ENCODE data around the gene GHITM. TPM values are rescaled to one million over a fixed set of nuclear protein-coding genes. Genes with fewer than 3 reads are reported as not detected.

The GHITM gene
- total RNA-seq, 1 experiment from 2014 or later, result 156 TPM

DNA sequence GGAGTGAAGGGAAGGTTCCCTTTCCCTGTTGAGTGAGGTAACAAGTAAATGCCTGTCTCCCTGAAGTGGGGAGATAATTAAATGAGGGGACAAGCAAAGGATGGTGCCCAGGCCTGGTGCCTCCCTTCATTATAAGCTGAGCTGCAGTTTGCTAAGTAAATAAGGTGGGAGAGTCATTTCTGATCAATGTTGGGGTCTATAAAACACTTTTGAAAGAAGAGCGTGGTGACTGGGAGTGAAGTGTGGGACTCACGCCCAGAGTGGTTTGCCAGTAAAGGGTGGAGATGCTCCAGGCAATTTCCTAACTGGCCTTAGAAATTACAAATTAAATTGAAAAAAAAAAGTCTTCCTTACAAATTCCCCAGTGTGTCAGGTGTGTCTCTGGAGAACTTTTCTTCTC is 24.7 kb downstream of the GHITM start:
- CTCF ChIA-PET, result no interaction called here
- TF ChIP-seq, protein P1, sequence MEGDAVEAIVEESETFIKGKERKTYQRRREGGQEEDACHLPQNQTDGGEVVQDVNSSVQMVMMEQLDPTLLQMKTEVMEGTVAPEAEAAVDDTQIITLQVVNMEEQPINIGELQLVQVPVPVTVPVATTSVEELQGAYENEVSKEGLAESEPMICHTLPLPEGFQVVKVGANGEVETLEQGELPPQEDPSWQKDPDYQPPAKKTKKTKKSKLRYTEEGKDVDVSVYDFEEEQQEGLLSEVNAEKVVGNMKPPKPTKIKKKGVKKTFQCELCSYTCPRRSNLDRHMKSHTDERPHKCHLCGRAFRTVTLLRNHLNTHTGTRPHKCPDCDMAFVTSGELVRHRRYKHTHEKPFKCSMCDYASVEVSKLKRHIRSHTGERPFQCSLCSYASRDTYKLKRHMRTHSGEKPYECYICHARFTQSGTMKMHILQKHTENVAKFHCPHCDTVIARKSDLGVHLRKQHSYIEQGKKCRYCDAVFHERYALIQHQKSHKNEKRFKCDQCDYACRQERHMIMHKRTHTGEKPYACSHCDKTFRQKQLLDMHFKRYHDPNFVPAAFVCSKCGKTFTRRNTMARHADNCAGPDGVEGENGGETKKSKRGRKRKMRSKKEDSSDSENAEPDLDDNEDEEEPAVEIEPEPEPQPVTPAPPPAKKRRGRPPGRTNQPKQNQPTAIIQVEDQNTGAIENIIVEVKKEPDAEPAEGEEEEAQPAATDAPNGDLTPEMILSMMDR (IDR thresholded peaks at IDR 0.05 in 2 of 3, conservative IDR thresholded peaks at IDR 0.05 in 1 of 3; ENCODE audit: borderline replicate concordance in 1 of 3, insufficient read depth in 1 of 3, low read depth in 2 of 3, low read length in 2 of 3), result no peak
- no peak for TF ChIP-seq SIN3A (IDR thresholded peaks at IDR 0.05; ENCODE audit: low read depth)
- ATAC-seq (no peak), DNase-seq (ENCODE audit: low read depth, low spot score) (no peak)
- Histone ChIP-seq H3K4me3 (replicated peaks in 1 of 2; ENCODE audit: low read depth in 1 of 2, low read length in 2 of 2) (no peak overlapping the region), H3K9me3 (ENCODE audit: control insufficient read depth in 1 of 2, insufficient read depth in 1 of 2, low read depth in 1 of 2, low read length in 2 of 2) (no peaks in the 10 kb centered on the region; a peak in 1 of 4 replicates), H4K20me1 (ENCODE audit: insufficient read depth) (no peaks in the 10 kb centered on the region), H3K36me3 (ENCODE audit: control insufficient read depth in 1 of 2, insufficient read depth in 2 of 2, low read length in 2 of 2) (no peaks in the 10 kb centered on the region), H3K4me2 (ENCODE audit: low read length) (no peak overlapping the region), H2AFZ (ENCODE audit: low read depth, low read length, poor library complexity, severe bottlenecking) (no peak overlapping the region), H3K9ac (ENCODE audit: low read length) (no peak overlapping the region), H3K27ac (ENCODE audit: low read depth, low read length) (no peak overlapping the region), H3K79me2 (ENCODE audit: insufficient read depth, low read length) (no peaks in the 10 kb centered on the region), H3K27me3 (ENCODE audit: insufficient read depth, low read length) (peaks cover 11% of the 10 kb centered on the region), H3K4me1 (ENCODE audit: control insufficient read depth in 1 of 2, insufficient read depth in 2 of 2, low read length in 2 of 2) (no peaks in the 10 kb centered on the region), H3K9me2 (ENCODE audit: insufficient read depth) (no peaks in the 10 kb centered on the region)
- POLR2A ChIA-PET, result no interaction called here
- BruUV-seq (replicated peaks), result no TSS peak
- intact Hi-C loops (cut with micrococcal nuclease), result no loop called here
- RAD21 ChIA-PET (ENCODE audit: low non-redundant PET in 1 of 2, low total read pairs in 2 of 2, uncharacterized antibody in 2 of 2, unreplicated experiment in 2 of 2), result no interaction called here

DNA sequence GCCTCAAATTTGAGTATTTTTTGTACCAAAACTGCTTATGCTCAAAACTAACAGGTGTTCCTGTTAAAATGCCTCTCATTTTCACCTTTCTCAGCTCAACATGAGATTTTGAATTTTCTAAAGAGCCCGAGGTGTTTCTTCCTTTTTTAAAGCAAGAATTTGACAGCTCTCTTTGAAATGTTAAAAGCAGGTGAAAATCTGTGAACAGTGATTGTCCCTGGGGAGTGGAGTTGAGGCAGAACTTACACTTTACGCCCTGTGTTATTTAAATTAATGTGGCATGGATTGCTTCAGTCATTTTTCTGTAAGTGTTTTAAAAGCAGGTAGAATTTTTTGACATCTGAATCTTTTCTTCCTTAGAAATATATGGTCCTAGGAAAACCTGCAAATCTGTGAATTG is 25.1 kb downstream of the GHITM start:
- Histone ChIP-seq H2AFZ (ENCODE audit: low read depth, low read length, poor library complexity, severe bottlenecking) (no peak overlapping the region), H3K9me3 (ENCODE audit: control insufficient read depth in 1 of 2, insufficient read depth in 1 of 2, low read depth in 1 of 2, low read length in 2 of 2) (no peaks in the 10 kb centered on the region; a peak in 1 of 4 replicates), H4K20me1 (ENCODE audit: insufficient read depth) (no peaks in the 10 kb centered on the region), H3K4me3 (replicated peaks in 1 of 2; ENCODE audit: low read depth in 1 of 2, low read length in 2 of 2) (no peak overlapping the region), H3K9ac (ENCODE audit: low read length) (no peak overlapping the region), H3K27ac (ENCODE audit: low read depth, low read length) (no peak overlapping the region), H3K27me3 (ENCODE audit: insufficient read depth, low read length) (peaks cover 11% of the 10 kb centered on the region), H3K4me2 (ENCODE audit: low read length) (no peak overlapping the region), H3K9me2 (ENCODE audit: insufficient read depth) (no peaks in the 10 kb centered on the region), H3K79me2 (ENCODE audit: insufficient read depth, low read length) (no peaks in the 10 kb centered on the region), H3K36me3 (ENCODE audit: control insufficient read depth in 1 of 2, insufficient read depth in 2 of 2, low read length in 2 of 2) (no peaks in the 10 kb centered on the region), H3K4me1 (ENCODE audit: control insufficient read depth in 1 of 2, insufficient read depth in 2 of 2, low read length in 2 of 2) (no peaks in the 10 kb centered on the region)
- DNase-seq (ENCODE audit: low read depth, low spot score) (no peak), ATAC-seq (no peak)
- ChIA-PET POLR2A (no interaction called here), CTCF (no interaction called here), RAD21 (ENCODE audit: low non-redundant PET in 1 of 2, low total read pairs in 2 of 2, uncharacterized antibody in 2 of 2, unreplicated experiment in 2 of 2) (no interaction called here)
- intact Hi-C loops (cut with micrococcal nuclease), result no loop called here
- TF ChIP-seq EGR1 (IDR thresholded peaks at IDR 0.05; ENCODE audit: low read depth) (no peak), EZH2 (IDR thresholded peaks at IDR 0.05) (no peak)
- TF ChIP-seq, protein P2, sequence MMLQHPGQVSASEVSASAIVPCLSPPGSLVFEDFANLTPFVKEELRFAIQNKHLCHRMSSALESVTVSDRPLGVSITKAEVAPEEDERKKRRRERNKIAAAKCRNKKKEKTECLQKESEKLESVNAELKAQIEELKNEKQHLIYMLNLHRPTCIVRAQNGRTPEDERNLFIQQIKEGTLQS (IDR thresholded peaks at IDR 0.05), result no peak
- no TSS peak for BruUV-seq (replicated peaks)
